ENCODE data around the gene TTC33.

Gene TTC33

DNA sequence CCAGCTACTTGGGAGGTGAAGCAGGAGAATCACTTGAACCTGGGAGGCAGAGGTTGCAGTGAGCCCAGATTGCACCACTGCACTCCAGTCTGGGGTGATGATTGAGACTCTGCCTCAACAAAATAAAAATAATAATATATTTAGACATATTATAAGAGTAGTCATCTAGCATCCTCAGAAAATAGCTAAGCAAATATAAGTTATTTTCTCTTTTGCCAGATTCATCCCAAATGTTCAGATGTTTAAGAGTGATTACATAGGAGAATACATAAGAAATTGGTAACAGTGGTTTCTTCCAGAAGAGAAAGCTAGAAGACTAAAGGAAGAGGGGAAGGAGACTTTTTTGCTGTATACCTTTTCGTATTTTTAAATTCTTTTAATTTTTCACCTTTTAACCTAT is 22.4 kb upstream of the TTC33 start:
- TF ChIP-seq EZH2phosphoT487 (IDR thresholded peaks at IDR 0.05; ENCODE audit: low read depth) (no peak), CTCF (IDR thresholded peaks at IDR 0.05; ENCODE audit: low read depth, low read length) (no peak)
- Histone ChIP-seq H3K4me2 (ENCODE audit: low read length) (no peak overlapping the region), H3K27ac (ENCODE audit: low read length) (no peak overlapping the region), H3K27me3 (ENCODE audit: low read depth, low read length) (no peaks in the 10 kb centered on the region), H3K4me3 (ENCODE audit: low read length) (no peak overlapping the region), H4K20me1 (ENCODE audit: insufficient read depth, low read length) (peaks cover 10% of the 10 kb centered on the region), H2AFZ (ENCODE audit: low read depth, low read length) (no peak overlapping the region), H3K79me2 (ENCODE audit: low read length) (peaks cover 44% of the 10 kb centered on the region), H3K9ac (ENCODE audit: low read length) (no peak overlapping the region), H3K36me3 (replicated peaks; ENCODE audit: low read depth, low read length) (peaks cover 11% of the 10 kb centered on the region), H3K9me3 (ENCODE audit: insufficient read depth, low read length) (no peaks in the 10 kb centered on the region), H3K4me1 (ENCODE audit: low read length) (peaks cover 10% of the 10 kb centered on the region; the same call in 1 of the 2 replicates)

- Histone ChIP-seq H3K27me3 (ENCODE audit: low read depth, low read length) (no peaks in the 10 kb centered on the region), H3K9ac (ENCODE audit: low read length) (no peak overlapping the region), H3K4me2 (ENCODE audit: low read length) (no peak overlapping the region), H4K20me1 (ENCODE audit: insufficient read depth, low read length) (peaks cover 10% of the 10 kb centered on the region; the same call in 1 of the 2 replicates), H3K9me3 (ENCODE audit: insufficient read depth, low read length) (no peaks in the 10 kb centered on the region), H2AFZ (ENCODE audit: low read depth, low read length) (no peak overlapping the region), H3K79me2 (ENCODE audit: low read length) (peaks cover 30% of the 10 kb centered on the region), H3K36me3 (replicated peaks; ENCODE audit: low read depth, low read length) (peaks cover 13% of the 10 kb centered on the region), H3K4me3 (ENCODE audit: low read length) (no peak overlapping the region), H3K4me1 (ENCODE audit: low read length) (peaks cover 10% of the 10 kb centered on the region; the same call in 1 of the 2 replicates), H3K27ac (ENCODE audit: low read length) (no peak overlapping the region)
- TF ChIP-seq CTCF (IDR thresholded peaks at IDR 0.05; ENCODE audit: low read depth, low read length) = no peak
- no peak for TF ChIP-seq EZH2phosphoT487 (IDR thresholded peaks at IDR 0.05; ENCODE audit: low read depth)
Observed at GRCh38 chr5:40776658-40776977, 20.9 kb upstream of the TTC33 start.

- Histone ChIP-seq H3K9me3 (ENCODE audit: insufficient read depth, low read length) (no peaks in the 10 kb centered on the region), H3K4me3 (ENCODE audit: low read length) (no peak overlapping the region), H4K20me1 (ENCODE audit: insufficient read depth, low read length) (peaks cover 10% of the 10 kb centered on the region; the same call in 1 of the 2 replicates), H3K27me3 (ENCODE audit: low read depth, low read length) (no peaks in the 10 kb centered on the region), H3K79me2 (ENCODE audit: low read length) (peaks cover 24% of the 10 kb centered on the region), H3K27ac (ENCODE audit: low read length) (no peak overlapping the region), H3K9ac (ENCODE audit: low read length) (no peak overlapping the region), H3K4me2 (ENCODE audit: low read length) (no peak overlapping the region), H2AFZ (ENCODE audit: low read depth, low read length) (no peak overlapping the region), H3K36me3 (replicated peaks; ENCODE audit: low read depth, low read length) (peaks cover 14% of the 10 kb centered on the region), H3K4me1 (ENCODE audit: low read length) (peaks cover 10% of the 10 kb centered on the region; the same call in 1 of the 2 replicates)
- TF ChIP-seq CTCF (IDR thresholded peaks at IDR 0.05; ENCODE audit: low read depth, low read length) (no peak), EZH2phosphoT487 (IDR thresholded peaks at IDR 0.05; ENCODE audit: low read depth) (no peak)
Observed at GRCh38 chr5:40775846-40776657, 20.3 kb upstream of the TTC33 start.

GRCh38 chr5:40775085-40775845 is 19.5 kb upstream of the TTC33 start:
- Histone ChIP-seq H3K4me3 (ENCODE audit: low read length) (no peak overlapping the region), H4K20me1 (ENCODE audit: insufficient read depth, low read length) (peaks cover 8% of the 10 kb centered on the region; the same call in 1 of the 2 replicates), H2AFZ (ENCODE audit: low read depth, low read length) (no peak overlapping the region), H3K4me1 (ENCODE audit: low read length) (peaks cover 10% of the 10 kb centered on the region; the same call in 1 of the 2 replicates), H3K36me3 (replicated peaks; ENCODE audit: low read depth, low read length) (peaks cover 14% of the 10 kb centered on the region), H3K27me3 (ENCODE audit: low read depth, low read length) (no peaks in the 10 kb centered on the region), H3K9me3 (ENCODE audit: insufficient read depth, low read length) (no peaks in the 10 kb centered on the region), H3K27ac (ENCODE audit: low read length) (no peak overlapping the region), H3K79me2 (ENCODE audit: low read length) (peaks cover 16% of the 10 kb centered on the region), H3K9ac (ENCODE audit: low read length) (no peak overlapping the region), H3K4me2 (ENCODE audit: low read length) (no peak overlapping the region)
- no peak for TF ChIP-seq CTCF (IDR thresholded peaks at IDR 0.05; ENCODE audit: low read depth, low read length)
- no peak for TF ChIP-seq EZH2phosphoT487 (IDR thresholded peaks at IDR 0.05; ENCODE audit: low read depth)

All from OCI-LY3 (cell line).